Measurements from ENCODE around the gene SPOCK1. TPM values are rescaled to one million over a fixed set of nuclear protein-coding genes. Genes with fewer than 3 reads are reported as not detected.

The SPOCK1 gene
- total RNA-seq, 1 donor from 2014 or later = 28.6 TPM

GRCh38 chr5:137356127-137356526 lies 143.0 kb downstream of the SPOCK1 start:
- no peak for DNase-seq
- no peak overlapping the region for H3K27ac ChIP-seq (replicated peaks)
- no peak overlapping the region for H3K4me3 ChIP-seq
- TF ChIP-seq CTCF (IDR thresholded peaks at IDR 0.05; ENCODE audit: borderline replicate concordance) = no peak
- H3K27me3 ChIP-seq (ENCODE audit: low read depth) = peaks cover 85% of the 10 kb centered on the region
- intact Hi-C loops (cut with micrococcal nuclease) = no loop called here
- no peaks in the 10 kb centered on the region for H3K9me3 ChIP-seq (replicated peaks)
- H3K4me1 ChIP-seq = no peaks in the 10 kb centered on the region
- H3K36me3 ChIP-seq = no peaks in the 10 kb centered on the region

GRCh38 chr5:137355708-137356107 lies 143.4 kb downstream of the SPOCK1 start:
- no peak for DNase-seq
- no peaks in the 10 kb centered on the region for H3K4me1 ChIP-seq
- no peaks in the 10 kb centered on the region for H3K9me3 ChIP-seq (replicated peaks)
- no peaks in the 10 kb centered on the region for H3K36me3 ChIP-seq
- H3K27me3 ChIP-seq (ENCODE audit: low read depth) = peaks cover 84% of the 10 kb centered on the region
- no peak overlapping the region for H3K4me3 ChIP-seq
- intact Hi-C loops (cut with micrococcal nuclease) = no loop called here
- no peak overlapping the region for H3K27ac ChIP-seq (replicated peaks)
- TF ChIP-seq CTCF (IDR thresholded peaks at IDR 0.05; ENCODE audit: borderline replicate concordance) = no peak

GRCh38 chr5:137352095-137352494 lies 147.0 kb downstream of the SPOCK1 start:
- Histone ChIP-seq H3K4me1 (no peaks in the 10 kb centered on the region), H3K9me3 (replicated peaks) (no peaks in the 10 kb centered on the region), H3K4me3 (no peak overlapping the region), H3K27ac (replicated peaks) (no peak overlapping the region), H3K36me3 (no peaks in the 10 kb centered on the region), H3K27me3 (ENCODE audit: low read depth) (peaks cover 67% of the 10 kb centered on the region)
- no peak for TF ChIP-seq CTCF (IDR thresholded peaks at IDR 0.05; ENCODE audit: borderline replicate concordance)
- intact Hi-C loops (cut with micrococcal nuclease) = no loop called here
- no peak for DNase-seq

GRCh38 chr5:137350791-137351190 lies 148.3 kb downstream of the SPOCK1 start:
- no peaks in the 10 kb centered on the region for H3K36me3 ChIP-seq
- H3K9me3 ChIP-seq (replicated peaks) = no peaks in the 10 kb centered on the region
- TF ChIP-seq CTCF (IDR thresholded peaks at IDR 0.05; ENCODE audit: borderline replicate concordance) = no peak
- intact Hi-C loops (cut with micrococcal nuclease) = no loop called here
- no peaks in the 10 kb centered on the region for H3K4me1 ChIP-seq
- no peak for DNase-seq
- H3K4me3 ChIP-seq = no peak overlapping the region
- no peak overlapping the region for H3K27ac ChIP-seq (replicated peaks)
- peaks cover 58% of the 10 kb centered on the region for H3K27me3 ChIP-seq (ENCODE audit: low read depth)

GRCh38 chr5:137348759-137349158 lies 150.4 kb downstream of the SPOCK1 start:
- intact Hi-C loops (cut with micrococcal nuclease) = no loop called here
- H3K27ac ChIP-seq (replicated peaks) = no peak overlapping the region
- peaks cover 37% of the 10 kb centered on the region for H3K27me3 ChIP-seq (ENCODE audit: low read depth)
- no peaks in the 10 kb centered on the region for H3K9me3 ChIP-seq (replicated peaks)
- DNase-seq = no peak
- no peaks in the 10 kb centered on the region for H3K36me3 ChIP-seq
- no peak for TF ChIP-seq CTCF (IDR thresholded peaks at IDR 0.05; ENCODE audit: borderline replicate concordance)
- H3K4me1 ChIP-seq = peaks cover 17% of the 10 kb centered on the region
- no peak overlapping the region for H3K4me3 ChIP-seq

GRCh38 chr5:137347865-137348264 lies 151.3 kb downstream of the SPOCK1 start:
- peaks cover 22% of the 10 kb centered on the region for H3K4me1 ChIP-seq
- DNase-seq = no peak
- no peaks in the 10 kb centered on the region for H3K36me3 ChIP-seq
- no peak for TF ChIP-seq CTCF (IDR thresholded peaks at IDR 0.05; ENCODE audit: borderline replicate concordance)
- H3K27ac ChIP-seq (replicated peaks) = no peak overlapping the region
- intact Hi-C loops (cut with micrococcal nuclease) = no loop called here
- H3K4me3 ChIP-seq = no peak overlapping the region
- H3K9me3 ChIP-seq (replicated peaks) = no peaks in the 10 kb centered on the region
- H3K27me3 ChIP-seq (ENCODE audit: low read depth) = peaks cover 36% of the 10 kb centered on the region

Data from left ventricle myocardium inferior (tissue), 1 donor.